Hepatocyte (in vitro differentiated cells): ENCODE measurements around the gene PTPMT1. TPM values are rescaled to one million over a fixed set of nuclear protein-coding genes. Genes with fewer than 3 reads are reported as not detected.

Experiments used
- DNase-seq: peaks from one replicate; pipeline ENCODE4 v3.0.0-alpha.2; 2016; ENCODE audit warnings: low spot score
- H2AFZ ChIP-seq: fragments of 200-600 bp; sonication (generic); 2 replicates; pipeline ENCODE4 v1.6.0; 2016; ENCODE audit warnings: antibody characterized with exemption, mild to moderate bottlenecking
- H3K27ac ChIP-seq: fragments of 200-600 bp; sonication (generic); 2 replicates; pipeline ENCODE4 v1.5.1; 2016; ENCODE audit warnings: mild to moderate bottlenecking
- H3K27me3 ChIP-seq: fragments of 200-600 bp; sonication (generic); 2 replicates; pipeline ENCODE4 v1.6.1; 2016
- H3K36me3 ChIP-seq: fragments of 200-600 bp; sonication (generic); replicated peaks from 2 replicates; pipeline ENCODE4 v1.5.1; 2016; ENCODE audit warnings: low read depth; ENCODE audit not compliant: insufficient read depth
- H3K4me1 ChIP-seq: fragments of 200-600 bp; sonication (generic); 2 replicates; pipeline ENCODE4 v1.5.1; 2016; ENCODE audit warnings: mild to moderate bottlenecking, moderate library complexity; ENCODE audit not compliant: insufficient read depth
- H3K4me2 ChIP-seq: fragments of 200-600 bp; sonication (generic); 2 replicates; pipeline ENCODE4 v1.6.0; 2016
- H3K4me3 ChIP-seq: fragments of 200-600 bp; sonication (generic); 2 replicates; pipeline ENCODE4 v1.5.1; 2016; ENCODE audit warnings: mild to moderate bottlenecking
- H3K79me2 ChIP-seq: fragments of 200-600 bp; sonication (generic); 2 replicates; pipeline ENCODE4 v1.6.0; 2017; ENCODE audit warnings: mild to moderate bottlenecking
- H3K9me2 ChIP-seq: fragments of 200-600 bp; sonication (generic); replicated peaks from 2 replicates; pipeline ENCODE4 v1.6.0; 2017; ENCODE audit warnings: mild to moderate bottlenecking; ENCODE audit not compliant: insufficient read depth
- H3K9me3 ChIP-seq: fragments of 200-600 bp; sonication (generic); 2 replicates; pipeline ENCODE4 v1.5.1; 2016; ENCODE audit warnings: low read depth, mild to moderate bottlenecking
- H4K20me1 ChIP-seq: fragments of 200-600 bp; sonication (generic); 2 replicates; pipeline ENCODE4 v1.6.0; 2016; ENCODE audit warnings: mild to moderate bottlenecking; ENCODE audit not compliant: insufficient read depth, poor library complexity, severe bottlenecking
- EZH2 ChIP-seq: fragments of 200-600 bp; sonication (generic); IDR thresholded peaks from 2 replicates; pipeline ENCODE4 v1.6.1; 2016; ENCODE audit warnings: antibody characterized with exemption, mild to moderate bottlenecking, borderline replicate concordance
- EZH2phosphoT487 ChIP-seq: fragments of 200-600 bp; sonication (generic); IDR thresholded peaks from one replicate; pipeline ENCODE4 v1.6.1; 2018; ENCODE audit warnings: antibody characterized with exemption, mild to moderate bottlenecking, low read depth, moderate library complexity; ENCODE audit not compliant: unreplicated experiment, severe bottlenecking
- WGBS: methylation state at CpG from one replicate; pipeline ENCODE4 v1.1.6; 2016; ENCODE audit warnings: low lambda C conversion rate; ENCODE audit errors: missing lambda C conversion rate; 5-methylcytosine and 5-hydroxymethylcytosine counted together
- polyA plus RNA-seq: library from polyadenylated mRNA; unstranded; fragments of >200 nt; fragmentation: Nextera tagmentation; extraction: Ambion mirVana; gene quantifications from 2 replicates; pipeline ENCODE4 v1.2.1, GENCODE V29; 2016
- total RNA-seq: library from RNA; depleted of rRNA; stranded (reverse); fragments of >200 nt; gene quantifications from 2 replicates; pipeline ENCODE4 v1.2.3, GENCODE V29; 2014
- TF ChIP-seq, protein P1 (sequence below): fragments of 200-600 bp; sonication (generic); IDR thresholded peaks from 2 replicates; pipeline ENCODE4 v1.5.1; 2016; ENCODE audit warnings: antibody characterized with exemption, mild to moderate bottlenecking; ENCODE audit not compliant: poor library complexity

The PTPMT1 gene
- total and polyA plus RNA-seq, 2 experiments from 2014 or later = 108 to 112 TPM

DNA sequence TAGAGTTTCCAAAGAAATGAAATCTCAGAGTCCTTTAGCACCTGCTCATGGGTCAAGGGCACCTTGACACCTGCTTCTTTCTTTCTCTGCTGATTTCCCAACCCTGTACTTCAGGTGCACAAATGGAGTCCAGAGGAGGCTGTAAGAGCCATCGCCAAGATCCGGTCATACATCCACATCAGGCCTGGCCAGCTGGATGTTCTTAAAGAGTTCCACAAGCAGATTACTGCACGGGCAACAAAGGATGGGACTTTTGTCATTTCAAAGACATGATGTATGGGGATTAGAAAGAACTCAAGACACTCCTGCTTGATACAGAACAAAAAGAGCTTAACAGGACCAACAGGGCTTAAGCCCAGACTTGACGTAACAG is 5.9 kb downstream of the PTPMT1 start:
- Histone ChIP-seq H3K79me2 (peaks cover 57% of the 10 kb centered on the region), H3K27me3 (no peaks in the 10 kb centered on the region), H3K27ac (no peak overlapping the region), H3K9me2 (no peaks in the 10 kb centered on the region), H2AFZ (no peak overlapping the region), H3K4me1 (peaks cover 5% of the 10 kb centered on the region), H3K9me3 (no peaks in the 10 kb centered on the region), H3K36me3 (no peaks in the 10 kb centered on the region), H4K20me1 (no peaks in the 10 kb centered on the region), H3K4me2 (no peak overlapping the region), H3K4me3 (no peak overlapping the region)
- WGBS = 93% methylated on average over 4 of the region's 4 CpGs
- no peak for DNase-seq
- TF ChIP-seq, protein P1, sequence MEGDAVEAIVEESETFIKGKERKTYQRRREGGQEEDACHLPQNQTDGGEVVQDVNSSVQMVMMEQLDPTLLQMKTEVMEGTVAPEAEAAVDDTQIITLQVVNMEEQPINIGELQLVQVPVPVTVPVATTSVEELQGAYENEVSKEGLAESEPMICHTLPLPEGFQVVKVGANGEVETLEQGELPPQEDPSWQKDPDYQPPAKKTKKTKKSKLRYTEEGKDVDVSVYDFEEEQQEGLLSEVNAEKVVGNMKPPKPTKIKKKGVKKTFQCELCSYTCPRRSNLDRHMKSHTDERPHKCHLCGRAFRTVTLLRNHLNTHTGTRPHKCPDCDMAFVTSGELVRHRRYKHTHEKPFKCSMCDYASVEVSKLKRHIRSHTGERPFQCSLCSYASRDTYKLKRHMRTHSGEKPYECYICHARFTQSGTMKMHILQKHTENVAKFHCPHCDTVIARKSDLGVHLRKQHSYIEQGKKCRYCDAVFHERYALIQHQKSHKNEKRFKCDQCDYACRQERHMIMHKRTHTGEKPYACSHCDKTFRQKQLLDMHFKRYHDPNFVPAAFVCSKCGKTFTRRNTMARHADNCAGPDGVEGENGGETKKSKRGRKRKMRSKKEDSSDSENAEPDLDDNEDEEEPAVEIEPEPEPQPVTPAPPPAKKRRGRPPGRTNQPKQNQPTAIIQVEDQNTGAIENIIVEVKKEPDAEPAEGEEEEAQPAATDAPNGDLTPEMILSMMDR = no peak
- TF ChIP-seq EZH2 = no peak
- no peak for TF ChIP-seq EZH2phosphoT487

DNA sequence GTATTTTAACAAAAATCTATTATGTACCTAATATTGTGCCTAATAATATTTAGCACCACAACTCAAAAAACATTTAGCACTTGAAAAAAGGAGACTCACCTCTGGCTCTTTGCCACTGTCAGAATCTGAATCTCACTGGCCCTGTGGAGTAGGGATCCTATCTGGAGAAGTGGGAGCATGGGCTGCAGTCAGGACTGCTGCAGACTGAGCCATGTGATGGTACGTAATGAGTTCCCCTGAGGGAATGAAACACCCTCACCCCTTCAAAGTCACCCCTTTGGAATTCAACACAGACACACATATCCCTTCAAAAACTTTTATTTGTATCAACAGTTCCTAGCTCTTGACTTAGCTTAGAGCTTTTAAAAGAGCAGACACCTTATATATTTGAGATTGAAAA is 6.5 kb downstream of the PTPMT1 start:
- Histone ChIP-seq H3K4me3 (no peak overlapping the region), H2AFZ (no peak overlapping the region), H3K9me2 (no peaks in the 10 kb centered on the region), H4K20me1 (no peaks in the 10 kb centered on the region), H3K4me1 (no peaks in the 10 kb centered on the region), H3K9me3 (no peaks in the 10 kb centered on the region), H3K27ac (no peak overlapping the region), H3K27me3 (no peaks in the 10 kb centered on the region), H3K4me2 (no peak overlapping the region), H3K79me2 (peaks cover 57% of the 10 kb centered on the region), H3K36me3 (no peaks in the 10 kb centered on the region)
- WGBS = 75% methylated on average over 1 of the region's 1 CpG
- TF ChIP-seq EZH2 = no peak
- TF ChIP-seq EZH2phosphoT487 = no peak
- TF ChIP-seq, protein P1 = no peak
- no peak for DNase-seq

DNA sequence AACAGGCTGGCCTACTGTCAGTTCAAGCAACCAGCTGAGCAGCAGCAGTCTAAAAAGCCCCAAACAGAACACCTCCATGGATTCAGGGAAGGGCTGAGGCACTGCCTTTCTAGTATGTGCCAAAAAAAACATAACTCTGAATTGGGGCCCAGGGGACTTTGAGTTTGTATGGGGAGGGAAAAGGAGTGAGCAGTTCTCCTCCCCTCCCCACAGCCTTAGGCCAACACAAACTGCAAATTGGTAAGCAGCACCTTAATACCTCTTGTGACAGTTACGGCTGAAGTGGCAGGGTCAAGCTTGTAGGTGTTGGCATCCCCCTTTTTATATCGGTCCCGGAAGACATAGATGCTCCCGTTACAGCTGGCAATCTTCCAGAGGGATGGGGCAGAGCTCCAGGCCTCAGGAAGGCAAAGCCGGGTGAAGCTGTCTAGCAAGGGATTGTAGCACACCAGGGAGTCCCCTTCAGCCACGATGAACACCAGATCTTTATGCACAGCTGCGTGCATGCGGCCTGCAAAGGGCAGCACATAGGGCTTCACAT is 7.4 kb downstream of the PTPMT1 start:
- H3K4me1 ChIP-seq = peaks cover 5% of the 10 kb centered on the region
- no peaks in the 10 kb centered on the region for H4K20me1 ChIP-seq
- H3K79me2 ChIP-seq = peaks cover 57% of the 10 kb centered on the region
- no peak overlapping the region for H3K4me3 ChIP-seq
- DNase-seq = no peak
- H3K27ac ChIP-seq = no peak overlapping the region
- TF ChIP-seq, protein P1 = no peak
- no peak for TF ChIP-seq EZH2
- no peak for TF ChIP-seq EZH2phosphoT487
- H3K4me2 ChIP-seq = no peak overlapping the region
- no peaks in the 10 kb centered on the region for H3K9me3 ChIP-seq
- no peaks in the 10 kb centered on the region for H3K27me3 ChIP-seq
- H3K9me2 ChIP-seq = no peaks in the 10 kb centered on the region
- H3K36me3 ChIP-seq = no peaks in the 10 kb centered on the region
- WGBS = 87% methylated on average over 8 of the region's 8 CpGs
- no peak overlapping the region for H2AFZ ChIP-seq

DNA sequence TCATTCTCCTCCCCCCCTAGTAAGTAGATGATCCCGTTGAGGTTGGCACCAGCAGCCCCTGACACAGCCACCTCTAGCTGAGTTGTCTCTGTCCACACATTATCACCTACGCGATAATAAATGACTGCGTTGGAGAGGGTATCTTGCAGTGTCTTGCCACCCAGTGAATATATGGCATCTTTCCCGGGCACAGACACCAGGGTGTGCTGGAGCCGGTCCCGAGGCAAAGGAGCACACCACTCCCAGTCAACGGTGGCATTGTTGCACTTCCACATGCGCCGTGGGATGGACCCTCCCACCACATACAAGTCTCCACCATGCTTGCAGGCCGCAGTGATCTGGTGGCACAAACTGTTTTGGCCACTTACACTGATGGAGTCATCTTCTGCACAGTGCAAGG is 7.9 kb downstream of the PTPMT1 start:
- TF ChIP-seq, protein P1 = no peak
- TF ChIP-seq EZH2 = no peak
- TF ChIP-seq EZH2phosphoT487 = no peak
- Histone ChIP-seq H3K36me3 (no peaks in the 10 kb centered on the region), H3K9me3 (no peaks in the 10 kb centered on the region), H3K4me2 (no peak overlapping the region), H4K20me1 (no peaks in the 10 kb centered on the region), H3K27me3 (no peaks in the 10 kb centered on the region), H3K79me2 (peaks cover 56% of the 10 kb centered on the region), H3K27ac (no peak overlapping the region), H2AFZ (no peak overlapping the region), H3K9me2 (no peaks in the 10 kb centered on the region), H3K4me1 (peaks cover 7% of the 10 kb centered on the region), H3K4me3 (no peak overlapping the region)
- WGBS = 96% methylated on average over 11 of the region's 11 CpGs
- DNase-seq = no peak
